Activated T-helper 2 cell treated with anti-CD3 and anti-CD28 coated beads, Interferon-gamma antibody, Interleukin-2, Interleukin-4, amounts not matched to agents 10 μg/mL and 5 μg/mL and 100 μg/mL, durations not matched to agents 14 hours and 24 hours and 36 hours (primary cell): ENCODE measurements around the gene LSM14B. TPM values are rescaled to one million over a fixed set of nuclear protein-coding genes. Genes with fewer than 3 reads are reported as not detected.

ENCODE experiments used
- DNase-seq: peaks from one replicate; pipeline ENCODE4 v3.0.0; 2021; ENCODE audit warnings: low spot score
- H3K27ac Mint-ChIP-seq: one replicate; pipeline ENCODE4 v1.8.0; 2021; ENCODE audit warnings: mixed read lengths
- H3K27me3 Mint-ChIP-seq: one replicate; pipeline ENCODE4 v1.8.0; 2021; ENCODE audit warnings: low read depth, mixed read lengths
- H3K36me3 Mint-ChIP-seq: one replicate; pipeline ENCODE4 v1.8.0; 2021; ENCODE audit warnings: low read depth, mixed read lengths
- H3K4me1 Mint-ChIP-seq: one replicate; pipeline ENCODE4 v1.8.0; 2021; ENCODE audit warnings: low read depth, mixed read lengths
- H3K4me3 Mint-ChIP-seq: one replicate; pipeline ENCODE4 v1.8.0; 2021; ENCODE audit warnings: low read depth, mild to moderate bottlenecking, moderate library complexity, mixed read lengths
- H3K9me3 Mint-ChIP-seq: one replicate; pipeline ENCODE4 v1.8.0; 2021; ENCODE audit warnings: mixed read lengths
- intact Hi-C: fragments of 100-400 bp; cut with micrococcal nuclease; formaldehyde crosslinking; loops from one replicate; pipeline ENCODE4 v1.15.1; 2023
- total RNA-seq: library from RNA; stranded (reverse); gene quantifications from 2 replicates; pipeline ENCODE4 v1.2.3, GENCODE V29; 2022

LSM14B gene
- total RNA-seq, 1 donor from 2014 or later = 45.0 TPM

GRCh38 chr20:62158541-62158940 is 36.3 kb downstream of the LSM14B start:
- intact Hi-C loops = no loop called here
- no peak for DNase-seq
- peaks cover 10% of the 10 kb centered on the region for H3K4me1 Mint-ChIP-seq
- no peaks in the 10 kb centered on the region for H3K27me3 Mint-ChIP-seq
- H3K9me3 Mint-ChIP-seq = peaks cover 5% of the 10 kb centered on the region
- H3K27ac Mint-ChIP-seq = no peak overlapping the region
- no peak overlapping the region for H3K4me3 Mint-ChIP-seq
- peaks cover 36% of the 10 kb centered on the region for H3K36me3 Mint-ChIP-seq

- H3K4me1 Mint-ChIP-seq = peaks cover 10% of the 10 kb centered on the region
- no peaks in the 10 kb centered on the region for H3K9me3 Mint-ChIP-seq
- H3K27ac Mint-ChIP-seq = no peak overlapping the region
- no peaks in the 10 kb centered on the region for H3K27me3 Mint-ChIP-seq
- H3K36me3 Mint-ChIP-seq = peaks cover 36% of the 10 kb centered on the region
- no peak overlapping the region for H3K4me3 Mint-ChIP-seq
- intact Hi-C loops = no loop called here
- no peak for DNase-seq
These were observed 36.8 kb downstream of the LSM14B start for GRCh38 chr20:62159052-62159451.

- intact Hi-C loops = loop anchor here (2.0 kb wide), 1 partner anchor 17 kb away; the partner anchor contains the start of genes PSMA7 and SS18L1
- Mint-ChIP-seq H3K27me3 (no peaks in the 10 kb centered on the region), H3K36me3 (peaks cover 33% of the 10 kb centered on the region), H3K27ac (peak overlapping the region; percentile 35), H3K4me1 (peaks cover 10% of the 10 kb centered on the region), H3K9me3 (no peaks in the 10 kb centered on the region), H3K4me3 (peak overlapping the region; percentile 30)
- DNase-seq = peak; percentile 24
These were observed 37.6 kb downstream of the LSM14B start for GRCh38 chr20:62159839-62160238.

GRCh38 chr20:62160253-62160652 is 38.0 kb downstream of the LSM14B start:
- Mint-ChIP-seq H3K27ac (no peak overlapping the region), H3K27me3 (no peaks in the 10 kb centered on the region), H3K4me3 (no peak overlapping the region), H3K9me3 (no peaks in the 10 kb centered on the region), H3K36me3 (peaks cover 33% of the 10 kb centered on the region), H3K4me1 (peaks cover 10% of the 10 kb centered on the region)
- no peak for DNase-seq
- intact Hi-C loops = loop anchor here (2.0 kb wide), 1 partner anchor 17 kb away; the partner anchor contains the start of genes PSMA7 and SS18L1

GRCh38 chr20:62160876-62161275 is 38.6 kb downstream of the LSM14B start:
- Mint-ChIP-seq H3K27ac (no peak overlapping the region), H3K27me3 (no peaks in the 10 kb centered on the region), H3K4me3 (no peak overlapping the region), H3K4me1 (peaks cover 10% of the 10 kb centered on the region), H3K36me3 (peaks cover 31% of the 10 kb centered on the region), H3K9me3 (no peaks in the 10 kb centered on the region)
- intact Hi-C loops = loop anchor here (2.0 kb wide), 1 partner anchor 18 kb away; the partner anchor contains the start of genes PSMA7 and SS18L1
- DNase-seq = no peak

GRCh38 chr20:62161347-62161746 is 39.1 kb downstream of the LSM14B start:
- Mint-ChIP-seq H3K9me3 (no peaks in the 10 kb centered on the region), H3K27me3 (no peaks in the 10 kb centered on the region), H3K4me1 (peaks cover 10% of the 10 kb centered on the region), H3K36me3 (peaks cover 34% of the 10 kb centered on the region), H3K4me3 (no peak overlapping the region), H3K27ac (no peak overlapping the region)
- intact Hi-C loops = loop anchor here (2.0 kb wide), 1 partner anchor 19 kb away; the partner anchor contains the start of genes PSMA7 and SS18L1
- no peak for DNase-seq

GRCh38 chr20:62162765-62163484 is 40.6 kb downstream of the LSM14B start:
- Mint-ChIP-seq H3K9me3 (no peaks in the 10 kb centered on the region), H3K4me1 (peaks cover 10% of the 10 kb centered on the region), H3K4me3 (no peak overlapping the region), H3K27ac (no peak overlapping the region), H3K27me3 (no peaks in the 10 kb centered on the region), H3K36me3 (peaks cover 36% of the 10 kb centered on the region)
- intact Hi-C loops = no loop called here
- no peak for DNase-seq

GRCh38 chr20:62163485-62163865 is 41.2 kb downstream of the LSM14B start:
- intact Hi-C loops = no loop called here
- Mint-ChIP-seq H3K36me3 (peaks cover 38% of the 10 kb centered on the region), H3K27me3 (no peaks in the 10 kb centered on the region), H3K9me3 (no peaks in the 10 kb centered on the region), H3K4me3 (no peak overlapping the region), H3K27ac (no peak overlapping the region), H3K4me1 (peaks cover 10% of the 10 kb centered on the region)
- no peak for DNase-seq

GRCh38 chr20:62163986-62164762 is 41.9 kb downstream of the LSM14B start:
- Mint-ChIP-seq H3K4me3 (no peak overlapping the region), H3K36me3 (peaks cover 36% of the 10 kb centered on the region), H3K27me3 (no peaks in the 10 kb centered on the region), H3K27ac (no peak overlapping the region), H3K9me3 (no peaks in the 10 kb centered on the region), H3K4me1 (peaks cover 10% of the 10 kb centered on the region)
- no peak for DNase-seq
- intact Hi-C loops = no loop called here

- no peak overlapping the region for H3K4me3 Mint-ChIP-seq
These were observed 42.8 kb downstream of the LSM14B start for GRCh38 chr20:62164879-62165761.

GRCh38 chr20:62165762-62166399 is 43.6 kb downstream of the LSM14B start:
- no peaks in the 10 kb centered on the region for H3K9me3 Mint-ChIP-seq
- DNase-seq = no peak
- H3K4me1 Mint-ChIP-seq = no peaks in the 10 kb centered on the region
- H3K36me3 Mint-ChIP-seq = peaks cover 26% of the 10 kb centered on the region
- no peaks in the 10 kb centered on the region for H3K27me3 Mint-ChIP-seq
- H3K27ac Mint-ChIP-seq = no peak overlapping the region
- intact Hi-C loops = no loop called here
- H3K4me3 Mint-ChIP-seq = no peak overlapping the region

More at GRCh38 chr20:62164879-62165761, 42.8 kb downstream of the LSM14B start:
- H3K36me3 Mint-ChIP-seq = peaks cover 30% of the 10 kb centered on the region
- peaks cover 3% of the 10 kb centered on the region for H3K4me1 Mint-ChIP-seq
- DNase-seq = no peak
- no peaks in the 10 kb centered on the region for H3K9me3 Mint-ChIP-seq
- no peak overlapping the region for H3K27ac Mint-ChIP-seq
- no peaks in the 10 kb centered on the region for H3K27me3 Mint-ChIP-seq
- intact Hi-C loops = no loop called here

GRCh38 chr20:62167474-62167873 is 45.2 kb downstream of the LSM14B start:
- H3K4me1 Mint-ChIP-seq = no peaks in the 10 kb centered on the region
- H3K4me3 Mint-ChIP-seq = no peak overlapping the region
- intact Hi-C loops = no loop called here
- DNase-seq = no peak
- H3K9me3 Mint-ChIP-seq = no peaks in the 10 kb centered on the region
- H3K27me3 Mint-ChIP-seq = no peaks in the 10 kb centered on the region
- H3K27ac Mint-ChIP-seq = no peak overlapping the region
- H3K36me3 Mint-ChIP-seq = peaks cover 26% of the 10 kb centered on the region
